AG08396 (cell line): ENCODE measurements around the gene ETFA.

Source experiments
- DNase-seq: peaks from one replicate; pipeline ENCODE4 v3.0.0; 2012; ENCODE audit warnings: low spot score, mixed read lengths

The ETFA gene

DNA sequence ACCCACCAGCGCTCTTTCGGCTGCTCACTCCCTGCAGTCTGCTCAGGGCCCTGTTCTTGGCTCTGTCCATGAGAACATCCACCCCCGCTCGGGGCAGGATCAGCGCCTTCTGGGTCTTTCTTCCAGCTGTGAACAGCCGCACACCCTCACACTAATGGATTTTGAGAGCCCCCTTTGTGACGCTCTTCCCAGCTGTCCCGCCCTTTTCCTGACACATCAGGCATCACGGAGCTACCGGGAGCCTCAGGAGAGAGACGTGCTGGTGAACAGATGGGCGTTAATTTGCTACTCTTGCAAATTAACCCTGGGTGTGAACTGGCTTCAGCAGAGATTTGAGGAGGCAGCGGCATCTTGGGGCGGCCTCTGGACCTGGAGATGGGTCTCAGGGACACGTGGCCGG lies 138.5 kb downstream of the ETFA start:
- no peak for DNase-seq

GRCh38 chr15:76169911-76170800 lies 141.1 kb downstream of the ETFA start:
- peak; percentile 37 for DNase-seq

DNA sequence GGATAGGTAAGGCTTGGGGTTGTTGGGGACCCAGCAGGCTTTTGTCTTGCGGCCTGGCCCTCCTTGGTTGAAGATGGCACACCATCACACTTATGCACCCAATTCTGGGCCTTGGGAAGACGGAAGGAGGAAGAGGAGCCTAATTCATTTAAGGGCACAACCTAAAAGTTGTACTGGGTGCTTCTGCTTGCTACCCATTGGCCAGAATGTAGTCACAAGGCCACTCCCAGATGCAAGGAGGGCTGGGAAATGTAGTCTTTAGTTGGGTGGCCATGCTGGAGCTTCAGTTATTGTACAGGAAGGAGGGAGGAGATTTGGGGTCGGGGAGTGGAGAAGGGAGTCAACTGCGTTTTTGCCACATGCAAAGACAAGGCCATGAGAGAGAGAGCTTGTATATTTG lies 142.3 kb downstream of the ETFA start:
- peak; percentile 39 for DNase-seq

GRCh38 chr15:76168237-76168984 lies 142.9 kb downstream of the ETFA start:
- DNase-seq, result no peak

DNA sequence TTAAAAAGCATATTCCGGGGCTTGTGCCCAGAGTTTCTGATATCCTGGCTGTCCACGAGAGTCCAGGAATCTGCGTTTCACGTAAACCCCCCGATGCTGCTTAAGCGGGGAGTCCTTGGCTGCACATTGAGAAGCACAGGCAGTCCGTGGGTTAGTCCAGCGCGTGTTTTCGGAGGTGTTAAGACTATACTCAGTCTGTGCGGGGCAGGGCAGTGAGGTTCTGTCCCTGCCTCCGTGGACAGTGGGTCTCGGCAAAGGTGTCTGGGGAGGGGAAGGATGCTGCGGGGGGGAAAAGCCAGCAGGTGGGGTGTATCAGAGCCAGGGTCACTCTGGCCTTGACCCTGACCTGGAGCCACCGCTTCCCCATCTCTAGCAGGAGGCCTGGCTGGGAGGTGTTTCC lies 145.3 kb downstream of the ETFA start:
- DNase-seq, result no peak
